GM12801 (cell line): ENCODE data around the gene NOL7.

Experiments
- TF ChIP-seq, protein P1 (sequence below): IDR thresholded peaks from one replicate; pipeline ENCODE4 v1.5.1; 2011; ENCODE audit warnings: control low read depth; ENCODE audit not compliant: insufficient read length; ENCODE audit errors: extremely low read depth

Gene NOL7

GRCh38 chr6:13655700-13656099, 40.6 kb downstream of the NOL7 start:
- TF ChIP-seq, protein P1, sequence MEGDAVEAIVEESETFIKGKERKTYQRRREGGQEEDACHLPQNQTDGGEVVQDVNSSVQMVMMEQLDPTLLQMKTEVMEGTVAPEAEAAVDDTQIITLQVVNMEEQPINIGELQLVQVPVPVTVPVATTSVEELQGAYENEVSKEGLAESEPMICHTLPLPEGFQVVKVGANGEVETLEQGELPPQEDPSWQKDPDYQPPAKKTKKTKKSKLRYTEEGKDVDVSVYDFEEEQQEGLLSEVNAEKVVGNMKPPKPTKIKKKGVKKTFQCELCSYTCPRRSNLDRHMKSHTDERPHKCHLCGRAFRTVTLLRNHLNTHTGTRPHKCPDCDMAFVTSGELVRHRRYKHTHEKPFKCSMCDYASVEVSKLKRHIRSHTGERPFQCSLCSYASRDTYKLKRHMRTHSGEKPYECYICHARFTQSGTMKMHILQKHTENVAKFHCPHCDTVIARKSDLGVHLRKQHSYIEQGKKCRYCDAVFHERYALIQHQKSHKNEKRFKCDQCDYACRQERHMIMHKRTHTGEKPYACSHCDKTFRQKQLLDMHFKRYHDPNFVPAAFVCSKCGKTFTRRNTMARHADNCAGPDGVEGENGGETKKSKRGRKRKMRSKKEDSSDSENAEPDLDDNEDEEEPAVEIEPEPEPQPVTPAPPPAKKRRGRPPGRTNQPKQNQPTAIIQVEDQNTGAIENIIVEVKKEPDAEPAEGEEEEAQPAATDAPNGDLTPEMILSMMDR: no peak

- TF ChIP-seq, protein P1: no peak
These were observed 45.1 kb downstream of the NOL7 start for GRCh38 chr6:13660273-13660672.

GRCh38 chr6:13660893-13661292, 45.8 kb downstream of the NOL7 start:
- TF ChIP-seq, protein P1: no peak

- TF ChIP-seq, protein P1: no peak
These were observed 46.5 kb downstream of the NOL7 start for GRCh38 chr6:13661647-13662046.

DNA sequence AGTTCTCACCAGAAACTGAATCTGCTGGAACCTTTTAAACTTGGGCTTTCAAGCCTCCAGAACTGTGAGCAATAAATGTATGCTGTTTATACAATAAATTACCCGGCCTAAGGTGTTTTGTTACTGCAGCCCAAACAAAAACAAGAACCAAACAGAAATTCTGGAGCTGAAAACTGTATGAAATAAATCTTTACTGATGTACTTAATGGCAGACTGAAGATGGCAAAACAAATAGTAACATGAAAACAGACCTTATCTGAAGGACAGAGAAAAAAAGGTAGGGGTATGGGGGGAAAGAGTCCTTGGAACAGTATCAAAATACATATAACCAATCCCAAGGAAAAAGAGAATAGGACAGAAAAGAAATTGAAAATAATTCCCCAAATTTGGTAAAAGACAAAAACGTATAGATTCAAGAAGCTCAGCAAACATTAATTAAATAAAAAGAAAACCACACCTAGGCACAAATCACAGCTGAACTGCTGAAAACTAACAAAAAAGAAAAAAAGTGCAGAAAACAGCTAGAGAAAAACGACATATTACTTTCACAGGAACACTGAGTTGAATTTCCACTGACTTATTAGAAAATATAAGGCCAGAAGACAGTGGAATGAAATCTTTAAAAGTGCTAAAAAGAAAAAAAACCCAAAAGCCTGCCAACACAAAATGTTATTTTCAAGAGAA, 47.7 kb downstream of the NOL7 start:
- TF ChIP-seq, protein P1: no peak

GRCh38 chr6:13663986-13664385, 48.9 kb downstream of the NOL7 start:
- TF ChIP-seq, protein P1: no peak

GRCh38 chr6:13664703-13665352, 49.7 kb downstream of the NOL7 start:
- TF ChIP-seq, protein P1: no peak
